IPS-18a (cell line): ENCODE results near the gene OGA.

Source experiments
- H3K27ac ChIP-seq: one replicate; pipeline ENCODE4 v1.5.1; 2013; ENCODE audit warnings: low read length
- H3K27me3 ChIP-seq: one replicate; pipeline ENCODE4 v1.6.1; 2013; ENCODE audit warnings: mild to moderate bottlenecking, low read length; ENCODE audit not compliant: control insufficient read depth, insufficient read depth
- H3K36me3 ChIP-seq: one replicate; pipeline ENCODE4 v1.6.1; 2013; ENCODE audit warnings: low read depth, low read length; ENCODE audit not compliant: control insufficient read depth
- H3K4me1 ChIP-seq: one replicate; pipeline ENCODE4 v1.6.1; 2013; ENCODE audit warnings: low read depth, low read length; ENCODE audit not compliant: control insufficient read depth
- H3K4me3 ChIP-seq: one replicate; pipeline ENCODE4 v1.5.1; 2013; ENCODE audit warnings: low read length
- H3K9ac ChIP-seq: one replicate; pipeline ENCODE4 v1.6.1; 2013; ENCODE audit warnings: mild to moderate bottlenecking, low read length, moderate library complexity
- H3K9me3 ChIP-seq: one replicate; pipeline ENCODE4 v1.6.1; 2013; ENCODE audit warnings: low read depth, low read length; ENCODE audit not compliant: control insufficient read depth

OGA gene

GRCh38 chr10:101760510-101760909 is 57.7 kb downstream of the OGA start:
- Histone ChIP-seq H3K9ac (no peak overlapping the region), H3K36me3 (no peaks in the 10 kb centered on the region), H3K4me1 (peaks cover 11% of the 10 kb centered on the region), H3K4me3 (no peak overlapping the region), H3K9me3 (no peaks in the 10 kb centered on the region), H3K27me3 (peaks cover 18% of the 10 kb centered on the region), H3K27ac (no peak overlapping the region)

- Histone ChIP-seq H3K36me3 (no peaks in the 10 kb centered on the region), H3K9ac (no peak overlapping the region), H3K9me3 (no peaks in the 10 kb centered on the region), H3K27me3 (peaks cover 11% of the 10 kb centered on the region), H3K4me1 (peaks cover 11% of the 10 kb centered on the region), H3K27ac (no peak overlapping the region), H3K4me3 (no peak overlapping the region)
These were observed 58.7 kb downstream of the OGA start for GRCh38 chr10:101759309-101760247.

- no peaks in the 10 kb centered on the region for H3K36me3 ChIP-seq
- H3K9ac ChIP-seq = no peak overlapping the region
- peaks cover 11% of the 10 kb centered on the region for H3K4me1 ChIP-seq
- peaks cover 11% of the 10 kb centered on the region for H3K27me3 ChIP-seq
- no peak overlapping the region for H3K27ac ChIP-seq
- H3K4me3 ChIP-seq = no peak overlapping the region
- no peaks in the 10 kb centered on the region for H3K9me3 ChIP-seq
These were observed 59.4 kb downstream of the OGA start for GRCh38 chr10:101758858-101759257.

GRCh38 chr10:101752241-101752640 is 66.0 kb downstream of the OGA start:
- no peak overlapping the region for H3K9ac ChIP-seq
- peaks cover 4% of the 10 kb centered on the region for H3K27me3 ChIP-seq
- H3K36me3 ChIP-seq = no peaks in the 10 kb centered on the region
- no peaks in the 10 kb centered on the region for H3K9me3 ChIP-seq
- H3K27ac ChIP-seq = no peak overlapping the region
- no peaks in the 10 kb centered on the region for H3K4me1 ChIP-seq
- H3K4me3 ChIP-seq = no peak overlapping the region

- Histone ChIP-seq H3K4me1 (no peaks in the 10 kb centered on the region), H3K9ac (no peak overlapping the region), H3K36me3 (no peaks in the 10 kb centered on the region), H3K27ac (no peak overlapping the region), H3K27me3 (peaks cover 4% of the 10 kb centered on the region), H3K9me3 (no peaks in the 10 kb centered on the region), H3K4me3 (no peak overlapping the region)
These were observed 68.9 kb downstream of the OGA start for GRCh38 chr10:101749047-101750016.

GRCh38 chr10:101748496-101748895 is 69.7 kb downstream of the OGA start:
- H3K36me3 ChIP-seq = no peaks in the 10 kb centered on the region
- no peak overlapping the region for H3K9ac ChIP-seq
- H3K4me1 ChIP-seq = no peaks in the 10 kb centered on the region
- H3K27me3 ChIP-seq = peaks cover 4% of the 10 kb centered on the region
- no peak overlapping the region for H3K4me3 ChIP-seq
- H3K9me3 ChIP-seq = no peaks in the 10 kb centered on the region
- no peak overlapping the region for H3K27ac ChIP-seq

GRCh38 chr10:101745074-101745696 is 73.1 kb downstream of the OGA start:
- Histone ChIP-seq H3K9me3 (no peaks in the 10 kb centered on the region), H3K4me3 (no peak overlapping the region), H3K36me3 (no peaks in the 10 kb centered on the region), H3K9ac (no peak overlapping the region), H3K27ac (no peak overlapping the region), H3K27me3 (peaks cover 4% of the 10 kb centered on the region), H3K4me1 (no peaks in the 10 kb centered on the region)

- H3K9me3 ChIP-seq = no peaks in the 10 kb centered on the region
- no peak overlapping the region for H3K4me3 ChIP-seq
- H3K27me3 ChIP-seq = peaks cover 4% of the 10 kb centered on the region
- H3K4me1 ChIP-seq = no peaks in the 10 kb centered on the region
- H3K27ac ChIP-seq = no peak overlapping the region
- H3K36me3 ChIP-seq = no peaks in the 10 kb centered on the region
- H3K9ac ChIP-seq = no peak overlapping the region
These were observed 74.0 kb downstream of the OGA start for GRCh38 chr10:101744267-101744666.

GRCh38 chr10:101741938-101742337 is 76.3 kb downstream of the OGA start:
- Histone ChIP-seq H3K27ac (no peak overlapping the region), H3K27me3 (no peaks in the 10 kb centered on the region), H3K4me3 (no peak overlapping the region), H3K9ac (no peak overlapping the region), H3K36me3 (no peaks in the 10 kb centered on the region), H3K4me1 (no peaks in the 10 kb centered on the region), H3K9me3 (no peaks in the 10 kb centered on the region)

GRCh38 chr10:101736666-101737065 is 81.6 kb downstream of the OGA start:
- Histone ChIP-seq H3K9ac (no peak overlapping the region), H3K36me3 (no peaks in the 10 kb centered on the region), H3K4me1 (no peaks in the 10 kb centered on the region), H3K27ac (no peak overlapping the region), H3K4me3 (no peak overlapping the region), H3K27me3 (peaks cover 3% of the 10 kb centered on the region), H3K9me3 (no peaks in the 10 kb centered on the region)
